Liver (tissue), 9 donors: ENCODE results near the gene LPCAT1. TPM values are rescaled to one million over a fixed set of nuclear protein-coding genes. Genes with fewer than 3 reads are reported as not detected.

Source experiments
- DNase-seq: peaks from one replicate; pipeline ENCODE4 v3.0.0-alpha.2; 2017; ENCODE audit warnings: low spot score
- H3K27ac ChIP-seq, 2 donors: one replicate each; pipeline ENCODE4 v1.7.0; 2013; ENCODE audit warnings: inconsistent platforms in 2 of 2, low read length in 2 of 2, control low read depth in 1 of 2, low read depth in 1 of 2, mild to moderate bottlenecking in 1 of 2
- H3K27me3 ChIP-seq, 4 donors: one replicate each; pipeline versions ENCODE4 v1.6.1 to v1.7.0; 2013; ENCODE audit warnings: low read length in 3 of 4, inconsistent platforms in 1 of 4, mild to moderate bottlenecking in 1 of 4, moderate library complexity in 1 of 4; ENCODE audit not compliant: control insufficient read depth in 4 of 4, insufficient read depth in 4 of 4
- H3K36me3 ChIP-seq, 4 donors: one replicate each; pipeline versions ENCODE4 v1.6.1 to v1.7.0; 2013; ENCODE audit warnings: low read length in 3 of 4, mild to moderate bottlenecking in 3 of 4, low read depth in 1 of 4, moderate library complexity in 1 of 4; ENCODE audit not compliant: control insufficient read depth in 4 of 4, insufficient read depth in 3 of 4
- H3K4me1 ChIP-seq, 4 donors: one replicate each; pipeline versions ENCODE4 v1.6.1 to v1.7.0; 2013; ENCODE audit warnings: low read length in 3 of 4, mild to moderate bottlenecking in 3 of 4, moderate library complexity in 1 of 4; ENCODE audit not compliant: control insufficient read depth in 4 of 4, insufficient read depth in 4 of 4
- H3K4me3 ChIP-seq, 3 donors: one replicate each; pipeline versions ENCODE4 v1.6.1 to v1.7.0; 2013; ENCODE audit warnings: low read length in 3 of 3, control low read depth in 1 of 3, low read depth in 1 of 3, mild to moderate bottlenecking in 1 of 3
- H3K9ac ChIP-seq, 2 donors: one replicate each; pipeline ENCODE4 v1.7.0; 2013; ENCODE audit warnings: low read length in 2 of 2, mild to moderate bottlenecking in 2 of 2, moderate library complexity in 2 of 2, control low read depth in 1 of 2, low read depth in 1 of 2
- H3K9me3 ChIP-seq, 4 donors: one replicate each; pipeline versions ENCODE4 v1.6.1 to v1.7.0; 2013; ENCODE audit warnings: low read length in 3 of 4; ENCODE audit not compliant: control insufficient read depth in 4 of 4
- EGR1 ChIP-seq, 2 donors: IDR thresholded peaks; 2 replicates each; pipeline ENCODE4 v1.6.1; 2016 to 2018; ENCODE audit warnings: antibody characterized with exemption in 2 of 2, low read depth in 2 of 2
- FOXA1 ChIP-seq: IDR thresholded peaks from 2 replicates; pipeline ENCODE4 v1.6.1; 2016; ENCODE audit warnings: antibody characterized with exemption
- FOXA2 ChIP-seq: IDR thresholded peaks from 2 replicates; pipeline ENCODE4 v1.6.1; 2016; ENCODE audit warnings: antibody characterized with exemption
- GABPA ChIP-seq, 2 donors: IDR thresholded peaks in 1 of 2; conservative IDR thresholded peaks in 1 of 2; 2 replicates each; pipeline ENCODE4 v1.6.1; 2016; ENCODE audit warnings: antibody characterized with exemption in 2 of 2, mild to moderate bottlenecking in 1 of 2, moderate library complexity in 1 of 2
- HNF4A ChIP-seq, 2 donors: conservative IDR thresholded peaks; 2 replicates each; pipeline ENCODE4 v1.6.1; 2016; ENCODE audit warnings: antibody characterized with exemption in 2 of 2, mild to moderate bottlenecking in 2 of 2
- HNF4G ChIP-seq: IDR thresholded peaks from 2 replicates; pipeline ENCODE4 v1.6.1; 2016; ENCODE audit warnings: antibody characterized with exemption
- JUND ChIP-seq, 2 donors: IDR thresholded peaks; 2 replicates each; pipeline ENCODE4 v1.6.1; 2016; ENCODE audit warnings: antibody characterized with exemption in 2 of 2
- NR2F2 ChIP-seq: IDR thresholded peaks from 2 replicates; pipeline ENCODE4 v1.6.1; 2016; ENCODE audit warnings: antibody characterized with exemption
- RAD21 ChIP-seq, 2 donors: IDR thresholded peaks; 2 replicates each; pipeline ENCODE4 v1.6.1; 2016; ENCODE audit warnings: antibody characterized with exemption in 2 of 2, mild to moderate bottlenecking in 2 of 2
- RXRA ChIP-seq, 2 donors: IDR thresholded peaks; 2 replicates each; pipeline ENCODE4 v1.6.1; 2017 to 2018; ENCODE audit warnings: antibody characterized with exemption in 2 of 2, mild to moderate bottlenecking in 1 of 2
- SP1 ChIP-seq: IDR thresholded peaks from 2 replicates; pipeline ENCODE4 v1.6.1; 2018; ENCODE audit warnings: antibody characterized with exemption, mild to moderate bottlenecking
- TAF1 ChIP-seq: conservative IDR thresholded peaks from 2 replicates; pipeline ENCODE4 v1.6.1; 2016; ENCODE audit warnings: antibody characterized with exemption, mild to moderate bottlenecking
- YY1 ChIP-seq: IDR thresholded peaks from 2 replicates; pipeline ENCODE4 v1.6.1; 2016; ENCODE audit warnings: antibody characterized with exemption, mild to moderate bottlenecking
- WGBS: extraction: QIAGEN DNeasy Blood & Tissue Kit; methylation state at CpG from one replicate; pipeline ENCODE4 v1.1.7; 2013; 5-methylcytosine and 5-hydroxymethylcytosine counted together
- polyA plus RNA-seq, 2 donors: library from polyadenylated mRNA; stranded (reverse) in 1 of 2; unstranded in 1 of 2; fragments of 200-250 nt in 1 of 2; fragments of >200 nt in 1 of 2; fragmentation: Nextera tagmentation in 1 of 2; extraction: Ambion mirVana in 1 of 2; gene quantifications; one replicate each; pipeline versions ENCODE4 v1.2.1 to v1.2.3, GENCODE V29; 2013 to 2015
- total RNA-seq, 2 donors: library from RNA; depleted of rRNA; stranded (reverse); fragments of >200 nt; gene quantifications; one replicate each; pipeline ENCODE4 v1.2.3, GENCODE V29; 2014
- TF ChIP-seq, protein P1 (sequence below): IDR thresholded peaks from 2 replicates; pipeline ENCODE4 v1.6.1; 2016; ENCODE audit warnings: antibody characterized with exemption, mild to moderate bottlenecking
- TF ChIP-seq, protein P2 (sequence below): IDR thresholded peaks from 2 replicates; pipeline ENCODE4 v1.6.1; 2016; ENCODE audit warnings: antibody characterized with exemption
- TF ChIP-seq, protein P3 (sequence below): fragments of 150-350 bp; IDR thresholded peaks from 2 replicates; pipeline ENCODE4 v1.5.1; 2017; ENCODE audit warnings: improper control_type of control experiment, low read depth, low read length; ENCODE audit not compliant: missing input control
- TF ChIP-seq, protein P4 (sequence below): IDR thresholded peaks from 2 replicates; pipeline ENCODE4 v1.6.1; 2016; ENCODE audit warnings: antibody characterized with exemption
- TF ChIP-seq, protein P5 (sequence below): IDR thresholded peaks from 2 replicates; pipeline ENCODE4 v1.6.1; 2016; ENCODE audit warnings: antibody characterized with exemption
- donor health status: healthy.
- donor health status: healthy.
- donor health status: healthy.
- donor health status: healthy.
- donor health status: healthy.

Gene LPCAT1
- total and polyA plus RNA-seq, 4 donors: 1.5 to 12.8 (median 9.9) TPM

DNA sequence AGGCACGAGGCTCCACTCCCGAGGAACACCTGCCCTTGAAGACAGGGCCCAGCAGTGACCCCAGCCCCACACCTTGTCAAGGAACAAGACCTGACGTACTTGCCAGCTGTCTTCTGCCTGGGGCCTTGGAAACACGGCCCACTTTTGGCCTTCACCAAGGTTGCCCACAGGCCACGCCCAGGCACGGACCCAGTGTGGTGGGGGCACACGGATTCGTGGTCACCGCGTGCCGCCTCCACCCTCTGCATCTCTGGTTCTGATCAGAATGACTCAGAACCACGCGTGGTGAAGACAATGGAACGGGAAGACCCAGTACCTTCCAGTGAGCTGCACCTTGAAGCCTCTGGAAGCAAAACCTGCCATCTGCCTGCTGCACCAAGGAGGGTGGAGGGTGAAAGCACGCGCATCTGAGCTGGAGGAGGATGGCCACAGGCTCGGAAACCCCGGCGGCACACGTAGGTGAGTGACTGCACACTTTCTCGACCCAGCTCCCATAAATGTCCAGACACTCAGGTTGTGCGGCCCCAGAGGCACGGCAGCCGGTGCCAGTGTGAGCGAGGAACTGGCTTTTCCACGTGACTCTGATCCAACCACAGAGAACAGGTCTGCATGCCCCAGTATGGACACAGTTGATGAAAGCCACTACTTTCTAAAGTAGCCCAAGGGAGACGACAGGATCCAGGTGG is 36.5 kb downstream of the LPCAT1 start:
- H3K9me3 ChIP-seq: no peaks in the 10 kb centered on the region
- no peak overlapping the region for H3K9ac ChIP-seq
- TF ChIP-seq FOXA1: no peak
- TF ChIP-seq FOXA2: no peak
- TF ChIP-seq, protein P1, sequence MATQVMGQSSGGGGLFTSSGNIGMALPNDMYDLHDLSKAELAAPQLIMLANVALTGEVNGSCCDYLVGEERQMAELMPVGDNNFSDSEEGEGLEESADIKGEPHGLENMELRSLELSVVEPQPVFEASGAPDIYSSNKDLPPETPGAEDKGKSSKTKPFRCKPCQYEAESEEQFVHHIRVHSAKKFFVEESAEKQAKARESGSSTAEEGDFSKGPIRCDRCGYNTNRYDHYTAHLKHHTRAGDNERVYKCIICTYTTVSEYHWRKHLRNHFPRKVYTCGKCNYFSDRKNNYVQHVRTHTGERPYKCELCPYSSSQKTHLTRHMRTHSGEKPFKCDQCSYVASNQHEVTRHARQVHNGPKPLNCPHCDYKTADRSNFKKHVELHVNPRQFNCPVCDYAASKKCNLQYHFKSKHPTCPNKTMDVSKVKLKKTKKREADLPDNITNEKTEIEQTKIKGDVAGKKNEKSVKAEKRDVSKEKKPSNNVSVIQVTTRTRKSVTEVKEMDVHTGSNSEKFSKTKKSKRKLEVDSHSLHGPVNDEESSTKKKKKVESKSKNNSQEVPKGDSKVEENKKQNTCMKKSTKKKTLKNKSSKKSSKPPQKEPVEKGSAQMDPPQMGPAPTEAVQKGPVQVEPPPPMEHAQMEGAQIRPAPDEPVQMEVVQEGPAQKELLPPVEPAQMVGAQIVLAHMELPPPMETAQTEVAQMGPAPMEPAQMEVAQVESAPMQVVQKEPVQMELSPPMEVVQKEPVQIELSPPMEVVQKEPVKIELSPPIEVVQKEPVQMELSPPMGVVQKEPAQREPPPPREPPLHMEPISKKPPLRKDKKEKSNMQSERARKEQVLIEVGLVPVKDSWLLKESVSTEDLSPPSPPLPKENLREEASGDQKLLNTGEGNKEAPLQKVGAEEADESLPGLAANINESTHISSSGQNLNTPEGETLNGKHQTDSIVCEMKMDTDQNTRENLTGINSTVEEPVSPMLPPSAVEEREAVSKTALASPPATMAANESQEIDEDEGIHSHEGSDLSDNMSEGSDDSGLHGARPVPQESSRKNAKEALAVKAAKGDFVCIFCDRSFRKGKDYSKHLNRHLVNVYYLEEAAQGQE: no peak
- TF ChIP-seq RAD21 (IDR thresholded peaks at IDR 0.05): no peak
- no peak for TF ChIP-seq EGR1 (IDR thresholded peaks at IDR 0.05; ENCODE audit: low read depth in 2 of 2)
- no peak for TF ChIP-seq NR2F2
- TF ChIP-seq, protein P2, sequence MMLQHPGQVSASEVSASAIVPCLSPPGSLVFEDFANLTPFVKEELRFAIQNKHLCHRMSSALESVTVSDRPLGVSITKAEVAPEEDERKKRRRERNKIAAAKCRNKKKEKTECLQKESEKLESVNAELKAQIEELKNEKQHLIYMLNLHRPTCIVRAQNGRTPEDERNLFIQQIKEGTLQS: no peak
- no peak for TF ChIP-seq RXRA (IDR thresholded peaks at IDR 0.05)
- no peak for TF ChIP-seq GABPA (IDR thresholded peaks at IDR 0.05 in 1 of 2, conservative IDR thresholded peaks at IDR 0.05 in 1 of 2)
- no peak for TF ChIP-seq TAF1
- no peak for TF ChIP-seq HNF4G
- no peak for TF ChIP-seq HNF4A (conservative IDR thresholded peaks at IDR 0.05)
- TF ChIP-seq, protein P3, sequence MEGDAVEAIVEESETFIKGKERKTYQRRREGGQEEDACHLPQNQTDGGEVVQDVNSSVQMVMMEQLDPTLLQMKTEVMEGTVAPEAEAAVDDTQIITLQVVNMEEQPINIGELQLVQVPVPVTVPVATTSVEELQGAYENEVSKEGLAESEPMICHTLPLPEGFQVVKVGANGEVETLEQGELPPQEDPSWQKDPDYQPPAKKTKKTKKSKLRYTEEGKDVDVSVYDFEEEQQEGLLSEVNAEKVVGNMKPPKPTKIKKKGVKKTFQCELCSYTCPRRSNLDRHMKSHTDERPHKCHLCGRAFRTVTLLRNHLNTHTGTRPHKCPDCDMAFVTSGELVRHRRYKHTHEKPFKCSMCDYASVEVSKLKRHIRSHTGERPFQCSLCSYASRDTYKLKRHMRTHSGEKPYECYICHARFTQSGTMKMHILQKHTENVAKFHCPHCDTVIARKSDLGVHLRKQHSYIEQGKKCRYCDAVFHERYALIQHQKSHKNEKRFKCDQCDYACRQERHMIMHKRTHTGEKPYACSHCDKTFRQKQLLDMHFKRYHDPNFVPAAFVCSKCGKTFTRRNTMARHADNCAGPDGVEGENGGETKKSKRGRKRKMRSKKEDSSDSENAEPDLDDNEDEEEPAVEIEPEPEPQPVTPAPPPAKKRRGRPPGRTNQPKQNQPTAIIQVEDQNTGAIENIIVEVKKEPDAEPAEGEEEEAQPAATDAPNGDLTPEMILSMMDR: no peak
- TF ChIP-seq, protein P4, sequence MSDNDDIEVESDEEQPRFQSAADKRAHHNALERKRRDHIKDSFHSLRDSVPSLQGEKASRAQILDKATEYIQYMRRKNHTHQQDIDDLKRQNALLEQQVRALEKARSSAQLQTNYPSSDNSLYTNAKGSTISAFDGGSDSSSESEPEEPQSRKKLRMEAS: no peak
- TF ChIP-seq, protein P5, sequence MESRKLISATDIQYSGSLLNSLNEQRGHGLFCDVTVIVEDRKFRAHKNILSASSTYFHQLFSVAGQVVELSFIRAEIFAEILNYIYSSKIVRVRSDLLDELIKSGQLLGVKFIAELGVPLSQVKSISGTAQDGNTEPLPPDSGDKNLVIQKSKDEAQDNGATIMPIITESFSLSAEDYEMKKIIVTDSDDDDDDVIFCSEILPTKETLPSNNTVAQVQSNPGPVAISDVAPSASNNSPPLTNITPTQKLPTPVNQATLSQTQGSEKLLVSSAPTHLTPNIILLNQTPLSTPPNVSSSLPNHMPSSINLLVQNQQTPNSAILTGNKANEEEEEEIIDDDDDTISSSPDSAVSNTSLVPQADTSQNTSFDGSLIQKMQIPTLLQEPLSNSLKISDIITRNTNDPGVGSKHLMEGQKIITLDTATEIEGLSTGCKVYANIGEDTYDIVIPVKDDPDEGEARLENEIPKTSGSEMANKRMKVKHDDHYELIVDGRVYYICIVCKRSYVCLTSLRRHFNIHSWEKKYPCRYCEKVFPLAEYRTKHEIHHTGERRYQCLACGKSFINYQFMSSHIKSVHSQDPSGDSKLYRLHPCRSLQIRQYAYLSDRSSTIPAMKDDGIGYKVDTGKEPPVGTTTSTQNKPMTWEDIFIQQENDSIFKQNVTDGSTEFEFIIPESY: no peak
- TF ChIP-seq YY1: no peak
- TF ChIP-seq JUND (IDR thresholded peaks at IDR 0.05): no peak
- no peak for TF ChIP-seq SP1
- 95% methylated on average over 27 of the region's 27 CpGs for WGBS
- no peak overlapping the region for H3K27ac ChIP-seq
- peaks cover 0 to 2% (median 0%) of the 10 kb centered on the region in 4 donors for H3K4me1 ChIP-seq
- H3K27me3 ChIP-seq: no peaks in the 10 kb centered on the region
- no peak overlapping the region for H3K4me3 ChIP-seq
- peaks cover 0 to 4% (median 1%) of the 10 kb centered on the region in 4 donors for H3K36me3 ChIP-seq
- DNase-seq: no peak
